Ammon's horn (tissue), 1 donor: ENCODE data around the gene MYH15.

Experiments used
- DNase-seq: peaks from one replicate; pipeline ENCODE4 v3.0.0-alpha.2; 2016; ENCODE audit warnings: low spot score

MYH15 gene

DNA sequence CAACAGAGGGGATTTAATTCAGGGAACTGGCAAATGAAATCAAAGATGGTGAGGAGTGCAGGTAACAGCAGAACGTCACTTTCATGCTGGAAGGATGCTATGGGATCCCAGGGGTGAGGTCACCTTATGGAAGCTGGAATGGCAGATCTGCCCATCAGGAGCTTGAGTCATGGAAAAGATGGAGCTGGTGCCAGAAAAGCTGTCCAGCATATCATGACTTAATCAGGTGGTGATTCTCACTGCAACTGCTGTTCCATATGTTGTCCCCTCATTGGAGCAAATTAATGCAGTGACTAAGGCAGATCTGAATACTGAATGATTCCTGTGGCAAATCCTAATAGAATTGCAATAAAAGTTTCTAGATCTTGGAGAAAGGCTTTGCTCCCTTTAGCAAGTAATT, 175.7 kb downstream of the MYH15 start:
- no peak for DNase-seq

DNA sequence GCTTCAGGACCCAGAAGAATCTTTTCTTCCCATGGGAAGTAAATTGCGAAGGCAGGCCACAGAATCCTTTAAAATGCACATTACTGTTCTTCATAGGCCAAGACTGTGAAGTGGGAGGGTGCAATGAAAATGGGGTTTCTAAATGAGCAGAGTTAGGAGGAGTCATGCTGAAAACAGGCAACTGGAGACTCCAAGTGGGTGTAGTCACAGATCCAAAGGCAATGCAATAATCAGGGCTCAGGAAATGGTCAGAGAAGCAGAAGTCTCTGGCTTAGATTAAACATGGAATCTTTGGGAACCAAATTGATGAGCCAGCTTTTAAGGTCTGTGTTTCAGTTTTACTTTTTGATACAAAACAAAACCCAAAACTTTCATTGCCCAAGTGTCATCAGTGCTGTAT, 176.4 kb downstream of the MYH15 start:
- no peak for DNase-seq

DNA sequence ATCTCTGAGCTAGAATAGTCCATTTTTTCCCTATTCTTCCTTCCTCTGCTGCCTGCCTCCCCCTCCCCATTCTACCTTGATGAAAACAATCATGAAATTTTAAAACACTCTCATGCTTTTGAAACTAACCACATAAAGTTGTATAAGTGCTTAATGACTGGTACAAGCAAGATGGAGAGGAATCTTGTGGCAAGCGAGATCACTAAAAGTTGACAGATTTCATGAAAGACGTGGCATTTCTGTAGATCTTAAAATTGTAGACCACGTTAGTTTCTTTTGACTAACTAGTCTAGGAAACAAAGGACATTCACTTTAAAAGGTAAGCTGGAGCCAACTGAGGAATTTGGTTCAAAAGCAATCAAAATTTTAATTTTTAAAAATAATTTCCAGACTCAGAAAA, 178.6 kb downstream of the MYH15 start:
- DNase-seq, result no peak
